Measurements from ENCODE around the gene FBXO41.
"Not testable (repeated sequence)": the region's sequence is repeated elsewhere in the genome, so short reads cannot be mapped to it uniquely, and the experiment has no call there.

FBXO41 gene

DNA sequence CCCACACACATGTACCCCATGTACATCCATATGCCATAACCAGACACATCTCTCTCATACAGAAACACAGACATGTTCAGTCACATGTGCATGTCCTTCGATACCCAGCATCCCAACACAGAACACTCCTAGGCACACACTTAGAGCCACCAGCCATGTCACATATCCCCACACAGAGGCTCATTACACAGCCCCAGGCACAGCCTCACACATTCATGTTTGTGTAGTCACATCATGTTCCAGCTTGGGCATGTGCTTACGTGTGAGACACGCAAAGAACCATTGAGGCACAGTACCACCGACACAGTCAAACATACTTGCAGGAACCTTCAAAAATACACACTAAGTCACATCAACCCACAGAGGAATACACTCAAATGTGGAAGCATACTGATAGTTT, 17.3 kb downstream of the FBXO41 start:
- Histone ChIP-seq H3K36me3 (ENCODE audit: control insufficient read depth in 1 of 2, insufficient read depth in 2 of 2, low read length in 2 of 2) (no peaks in the 10 kb centered on the region), H3K4me1 (ENCODE audit: control insufficient read depth in 1 of 2, insufficient read depth in 2 of 2, low read length in 2 of 2) (peaks cover 0 to 9% of the 10 kb centered on the region in 2 donors), H3K27me3 (ENCODE audit: low read depth, low read length) (peaks cover 8% of the 10 kb centered on the region), H3K9me3 (ENCODE audit: control insufficient read depth in 1 of 2, low read length in 2 of 2) (no peaks in the 10 kb centered on the region), H3K4me3 (ENCODE audit: low read depth in 1 of 2, low read length in 2 of 2) (no peak overlapping the region), H3K27ac (ENCODE audit: low read length) (no peak overlapping the region)

DNA sequence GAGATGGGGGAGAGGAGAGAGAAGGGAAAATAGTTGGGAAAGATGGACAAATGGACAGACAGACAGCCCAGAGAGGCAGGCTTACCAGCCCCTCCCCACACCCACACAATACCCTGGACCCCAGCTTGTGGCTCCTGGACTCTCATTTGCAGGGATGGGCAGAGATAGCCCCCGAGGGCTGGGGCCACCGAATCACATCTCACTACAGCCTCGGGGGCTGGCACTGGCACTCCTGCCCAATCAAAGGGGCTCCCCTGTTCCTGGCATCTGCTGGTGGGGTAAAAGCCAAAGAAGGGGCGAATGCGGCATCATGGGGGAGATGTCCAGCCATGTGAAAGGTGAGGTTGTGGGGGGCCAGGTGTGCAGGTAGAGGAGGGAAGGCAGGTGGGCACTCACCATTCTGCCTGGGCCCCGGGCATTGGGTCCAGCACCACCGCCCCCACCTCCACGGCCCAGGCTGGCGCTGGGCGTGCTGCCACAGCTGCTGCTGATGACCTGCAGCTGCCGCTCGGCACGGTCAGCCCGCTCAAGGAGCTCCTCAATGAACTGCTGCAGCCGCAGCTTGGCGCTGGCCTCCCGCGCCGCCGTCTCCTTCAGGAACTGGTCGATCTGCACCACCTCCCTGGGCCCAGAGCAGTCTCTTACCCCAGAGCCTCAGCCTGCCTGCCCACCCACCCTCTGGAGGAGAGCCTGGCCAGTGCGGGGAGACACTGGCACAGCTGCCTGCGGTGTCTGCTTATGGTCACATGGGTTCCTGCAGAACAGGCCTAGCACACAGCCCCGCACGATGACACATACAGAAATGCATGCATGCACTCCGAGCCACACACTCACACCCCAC, 18.0 kb downstream of the FBXO41 start:
- no peak overlapping the region for H3K4me3 ChIP-seq (ENCODE audit: low read depth in 1 of 2, low read length in 2 of 2)
- H3K27ac ChIP-seq (ENCODE audit: low read length) = no peak overlapping the region
- peaks cover 8% of the 10 kb centered on the region for H3K27me3 ChIP-seq (ENCODE audit: low read depth, low read length)

DNA sequence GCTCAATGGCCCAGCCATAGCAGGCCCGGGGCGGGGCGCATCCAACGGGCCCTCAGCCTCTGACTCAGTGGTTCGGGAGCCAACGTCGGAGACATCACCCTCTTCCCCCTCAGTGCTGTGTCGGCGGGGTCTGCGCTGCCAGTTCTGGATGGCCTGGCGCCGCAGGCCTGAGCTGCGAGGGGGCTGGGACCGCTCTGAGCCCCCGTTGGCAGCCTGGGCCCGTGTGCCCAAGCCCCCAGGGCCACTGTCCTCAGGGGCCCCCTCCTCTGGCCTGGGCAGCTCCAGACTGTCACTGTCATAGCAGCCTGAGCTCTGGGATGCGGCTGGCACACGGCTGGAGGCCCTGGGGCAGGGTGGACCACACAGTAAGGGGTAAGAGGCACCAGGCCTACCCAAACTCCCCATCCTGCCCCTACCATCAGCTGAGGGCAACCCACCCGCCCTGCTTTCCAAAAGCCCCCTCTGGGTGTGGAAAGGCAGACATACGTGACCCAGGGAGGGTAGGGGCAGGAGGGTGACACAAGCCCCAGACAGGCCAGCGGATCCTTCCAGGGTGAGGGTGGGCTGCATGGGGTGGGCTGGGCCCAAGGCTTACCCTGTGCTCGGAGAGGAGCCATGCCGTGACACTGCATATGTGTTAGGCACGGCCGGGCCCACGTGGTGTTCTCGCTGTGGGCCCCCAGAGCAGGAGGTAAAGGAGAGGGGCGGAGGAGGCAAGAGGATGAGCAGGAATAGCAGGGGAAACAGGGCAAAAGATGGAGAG, 18.8 kb downstream of the FBXO41 start:
- H3K27me3 ChIP-seq (ENCODE audit: low read depth, low read length) = peaks cover 8% of the 10 kb centered on the region
- H3K27ac ChIP-seq (ENCODE audit: low read length) = no peak overlapping the region
- no peaks in the 10 kb centered on the region for H3K36me3 ChIP-seq (ENCODE audit: control insufficient read depth in 1 of 2, insufficient read depth in 2 of 2, low read length in 2 of 2)

More for the DNA sequence above, 18.0 kb downstream of the FBXO41 start:
- Histone ChIP-seq H3K4me1 (ENCODE audit: control insufficient read depth in 1 of 2, insufficient read depth in 2 of 2, low read length in 2 of 2) (peaks cover 0 to 9% of the 10 kb centered on the region in 2 donors), H3K36me3 (ENCODE audit: control insufficient read depth in 1 of 2, insufficient read depth in 2 of 2, low read length in 2 of 2) (no peaks in the 10 kb centered on the region), H3K9me3 (ENCODE audit: control insufficient read depth in 1 of 2, low read length in 2 of 2) (no peaks in the 10 kb centered on the region)

GRCh38 chr2:73264783-73265182, 19.5 kb downstream of the FBXO41 start:
- H3K27me3 ChIP-seq (ENCODE audit: low read depth, low read length) = peaks cover 8% of the 10 kb centered on the region
- H3K4me1 ChIP-seq (ENCODE audit: control insufficient read depth in 1 of 2, insufficient read depth in 2 of 2, low read length in 2 of 2) = peaks cover 0 to 9% of the 10 kb centered on the region in 2 donors
- H3K36me3 ChIP-seq (ENCODE audit: control insufficient read depth in 1 of 2, insufficient read depth in 2 of 2, low read length in 2 of 2) = no peaks in the 10 kb centered on the region
- no peak overlapping the region for H3K27ac ChIP-seq (ENCODE audit: low read length)
- H3K4me3 ChIP-seq (ENCODE audit: low read depth in 1 of 2, low read length in 2 of 2) = no peak overlapping the region
- no peaks in the 10 kb centered on the region for H3K9me3 ChIP-seq (ENCODE audit: control insufficient read depth in 1 of 2, low read length in 2 of 2)

More for the DNA sequence above, 18.8 kb downstream of the FBXO41 start:
- H3K9me3 ChIP-seq (ENCODE audit: control insufficient read depth in 1 of 2, low read length in 2 of 2) = no peaks in the 10 kb centered on the region
- peaks cover 0 to 9% of the 10 kb centered on the region in 2 donors for H3K4me1 ChIP-seq (ENCODE audit: control insufficient read depth in 1 of 2, insufficient read depth in 2 of 2, low read length in 2 of 2)
- H3K4me3 ChIP-seq (ENCODE audit: low read depth in 1 of 2, low read length in 2 of 2) = no peak overlapping the region

GRCh38 chr2:73264332-73264606, 20.0 kb downstream of the FBXO41 start:
- no peaks in the 10 kb centered on the region for H3K9me3 ChIP-seq (ENCODE audit: control insufficient read depth in 1 of 2, low read length in 2 of 2)
- no peak overlapping the region for H3K27ac ChIP-seq (ENCODE audit: low read length)
- no peaks in the 10 kb centered on the region for H3K36me3 ChIP-seq (ENCODE audit: control insufficient read depth in 1 of 2, insufficient read depth in 2 of 2, low read length in 2 of 2)
- H3K4me3 ChIP-seq (ENCODE audit: low read depth in 1 of 2, low read length in 2 of 2) = no peak overlapping the region
- peaks cover 8% of the 10 kb centered on the region for H3K27me3 ChIP-seq (ENCODE audit: low read depth, low read length)
- peaks cover 0 to 9% of the 10 kb centered on the region in 2 donors for H3K4me1 ChIP-seq (ENCODE audit: control insufficient read depth in 1 of 2, insufficient read depth in 2 of 2, low read length in 2 of 2)

DNA sequence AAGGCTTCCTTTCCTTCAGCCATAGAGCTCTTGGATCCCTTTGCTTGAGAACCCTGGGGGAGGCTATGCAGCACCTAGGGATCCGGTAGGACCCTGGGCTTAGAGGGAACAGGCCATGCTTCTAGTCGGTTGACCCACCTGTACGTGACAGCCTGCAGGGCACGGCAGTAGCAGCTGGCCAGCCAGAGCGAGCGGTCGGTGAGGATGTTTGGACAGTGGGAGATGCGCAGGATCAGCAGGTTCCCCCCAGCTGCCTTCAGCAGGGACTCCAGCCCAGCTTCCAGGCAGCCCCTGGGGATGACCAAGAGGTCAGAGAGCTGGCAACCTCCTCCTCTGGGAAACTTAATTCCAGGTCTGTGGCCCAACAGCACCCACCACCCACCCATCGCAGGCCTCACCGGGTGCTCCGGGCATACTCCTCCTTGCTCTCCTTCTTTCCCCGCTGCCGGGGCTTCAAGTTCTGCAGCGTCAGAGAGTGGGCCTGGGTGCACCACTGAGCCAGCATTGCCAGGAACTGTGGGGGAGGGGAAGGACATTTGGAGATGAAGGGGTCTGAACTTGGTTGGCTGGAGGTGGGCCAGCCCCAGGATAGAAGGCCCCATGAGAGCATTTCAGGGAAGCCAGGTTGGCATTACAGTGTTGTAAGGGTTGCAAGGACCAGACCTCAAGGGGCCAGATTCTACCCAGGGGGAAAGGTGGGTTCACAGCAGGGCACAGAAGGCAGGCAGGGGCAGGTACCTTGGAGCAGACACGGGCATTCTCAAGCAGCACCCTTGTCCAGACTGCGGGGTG, 20.5 kb downstream of the FBXO41 start:
- Histone ChIP-seq H3K4me3 (ENCODE audit: low read depth in 1 of 2, low read length in 2 of 2) (no peak overlapping the region), H3K27ac (ENCODE audit: low read length) (no peak overlapping the region), H3K4me1 (ENCODE audit: control insufficient read depth in 1 of 2, insufficient read depth in 2 of 2, low read length in 2 of 2) (peaks cover 0 to 5% of the 10 kb centered on the region in 2 donors), H3K27me3 (ENCODE audit: low read depth, low read length) (peaks cover 8% of the 10 kb centered on the region), H3K9me3 (ENCODE audit: control insufficient read depth in 1 of 2, low read length in 2 of 2) (no peaks in the 10 kb centered on the region), H3K36me3 (ENCODE audit: control insufficient read depth in 1 of 2, insufficient read depth in 2 of 2, low read length in 2 of 2) (no peaks in the 10 kb centered on the region)

GRCh38 chr2:73262691-73263429, 21.4 kb downstream of the FBXO41 start:
- H3K27me3 ChIP-seq (ENCODE audit: low read depth, low read length); H3K4me1 ChIP-seq (ENCODE audit: control insufficient read depth in 1 of 2, insufficient read depth in 2 of 2, low read length in 2 of 2); H3K9me3 ChIP-seq (ENCODE audit: control insufficient read depth in 1 of 2, low read length in 2 of 2); H3K36me3 ChIP-seq (ENCODE audit: control insufficient read depth in 1 of 2, insufficient read depth in 2 of 2, low read length in 2 of 2); H3K4me3 ChIP-seq (ENCODE audit: low read depth in 1 of 2, low read length in 2 of 2); H3K27ac ChIP-seq (ENCODE audit: low read length): not testable (repeated sequence)

DNA sequence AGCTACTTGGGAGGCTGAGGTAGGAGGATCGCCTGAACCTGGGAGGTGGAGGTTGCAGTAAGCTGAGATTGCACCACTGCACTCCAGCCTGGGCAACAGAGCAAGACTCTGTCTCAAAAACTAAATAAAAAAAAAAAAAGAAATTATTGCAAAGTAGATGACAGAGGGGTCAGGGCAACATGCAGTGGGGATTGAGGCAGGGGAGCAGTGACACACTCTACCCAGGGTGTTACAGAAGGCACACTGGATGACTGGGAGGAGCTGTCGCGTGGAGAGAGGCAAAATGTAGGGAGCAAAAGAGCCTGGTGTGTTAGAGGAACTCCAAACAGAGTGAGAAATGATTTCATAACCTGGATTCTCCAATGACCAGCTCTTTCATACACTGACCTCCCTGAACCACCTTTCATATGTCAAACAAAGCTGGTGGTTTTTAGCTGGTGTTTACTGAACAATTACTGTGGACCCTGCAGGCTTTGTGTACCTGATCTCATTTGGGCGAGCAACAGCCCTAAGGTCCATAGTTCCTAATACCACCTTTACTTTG, 22.1 kb downstream of the FBXO41 start:
- no peaks in the 10 kb centered on the region for H3K36me3 ChIP-seq (ENCODE audit: control insufficient read depth in 1 of 2, insufficient read depth in 2 of 2, low read length in 2 of 2)
- H3K9me3 ChIP-seq (ENCODE audit: control insufficient read depth in 1 of 2, low read length in 2 of 2) = no peaks in the 10 kb centered on the region
- H3K4me1 ChIP-seq (ENCODE audit: control insufficient read depth in 1 of 2, insufficient read depth in 2 of 2, low read length in 2 of 2) = no peaks in the 10 kb centered on the region
- H3K27ac ChIP-seq (ENCODE audit: low read length) = no peak overlapping the region
- no peak overlapping the region for H3K4me3 ChIP-seq (ENCODE audit: low read depth in 1 of 2, low read length in 2 of 2)
- H3K27me3 ChIP-seq (ENCODE audit: low read depth, low read length) = no peaks in the 10 kb centered on the region

GRCh38 chr2:73260338-73260984, 23.8 kb downstream of the FBXO41 start:
- H3K27ac ChIP-seq (ENCODE audit: low read length) = no peak overlapping the region
- no peak overlapping the region for H3K4me3 ChIP-seq (ENCODE audit: low read depth in 1 of 2, low read length in 2 of 2)
- H3K27me3 ChIP-seq (ENCODE audit: low read depth, low read length) = no peaks in the 10 kb centered on the region
- H3K36me3 ChIP-seq (ENCODE audit: control insufficient read depth in 1 of 2, insufficient read depth in 2 of 2, low read length in 2 of 2) = no peaks in the 10 kb centered on the region
- H3K4me1 ChIP-seq (ENCODE audit: control insufficient read depth in 1 of 2, insufficient read depth in 2 of 2, low read length in 2 of 2) = no peaks in the 10 kb centered on the region
- no peaks in the 10 kb centered on the region for H3K9me3 ChIP-seq (ENCODE audit: control insufficient read depth in 1 of 2, low read length in 2 of 2)

- H3K27ac ChIP-seq (ENCODE audit: low read length) = no peak overlapping the region
- H3K4me3 ChIP-seq (ENCODE audit: low read depth in 1 of 2, low read length in 2 of 2) = no peak overlapping the region
- no peaks in the 10 kb centered on the region for H3K4me1 ChIP-seq (ENCODE audit: control insufficient read depth in 1 of 2, insufficient read depth in 2 of 2, low read length in 2 of 2)
- H3K27me3 ChIP-seq (ENCODE audit: low read depth, low read length) = no peaks in the 10 kb centered on the region
- no peaks in the 10 kb centered on the region for H3K9me3 ChIP-seq (ENCODE audit: control insufficient read depth in 1 of 2, low read length in 2 of 2)
- peaks cover 0 to 2% of the 10 kb centered on the region in 2 donors for H3K36me3 ChIP-seq (ENCODE audit: control insufficient read depth in 1 of 2, insufficient read depth in 2 of 2, low read length in 2 of 2)
Observed at GRCh38 chr2:73259704-73260337, 24.5 kb downstream of the FBXO41 start.
